AG04450 (cell line): ENCODE results near the gene CRADD. TPM values are rescaled to one million over a fixed set of nuclear protein-coding genes. Genes with fewer than 3 reads are reported as not detected.

Experiments used
- CTCF ChIA-PET: fragments of 300-600, 350-600 bp; formaldehyde crosslinking; extraction: SDS; loops from one replicate; lab custom pipeline; 2022; ENCODE audit warnings: antibody characterized with exemption, inconsistent platforms; lab: Charles Lee
- POLR2A ChIA-PET: fragments of 350-600 bp; formaldehyde crosslinking; extraction: SDS; loops from one replicate; lab custom pipeline; 2021; ENCODE audit warnings: antibody characterized with exemption, inconsistent platforms; lab: Yijun Ruan, JAX
- DNase-seq: peaks from one replicate; pipeline ENCODE4 v3.0.0-alpha.2; 2011; ENCODE audit warnings: low read depth, low spot score
- H3K27ac ChIP-seq: one replicate; pipeline ENCODE4 v1.5.1; 2012; ENCODE audit warnings: low read depth, low read length, control low read depth
- H3K27me3 ChIP-seq: one replicate; pipeline ENCODE4 v1.6.0; 2012; ENCODE audit warnings: low read length; ENCODE audit not compliant: control insufficient read depth, insufficient read depth
- H3K4me3 ChIP-seq: 2 replicates; pipeline ENCODE4 v1.5.1; 2011; ENCODE audit warnings: mild to moderate bottlenecking, low read depth, low read length, control low read depth
- H3K9me3 ChIP-seq: 2 replicates; pipeline ENCODE4 v1.5.1; 2012; ENCODE audit warnings: low read length; ENCODE audit not compliant: control insufficient read depth, insufficient read depth
- CTCF ChIP-seq: IDR thresholded peaks from 2 replicates; pipeline ENCODE4 v1.5.1; 2011; ENCODE audit warnings: low read depth, low read length, control low read depth, inconsistent platforms
- polyA plus RNA-seq: library from polyadenylated mRNA; depleted of rRNA; stranded (reverse); fragments of >200 nt; gene quantifications from 2 replicates; pipeline ENCODE4 v1.2.3, GENCODE V29; 2011

Gene CRADD
- polyA plus RNA-seq, 1 experiment = 8.8 TPM

DNA sequence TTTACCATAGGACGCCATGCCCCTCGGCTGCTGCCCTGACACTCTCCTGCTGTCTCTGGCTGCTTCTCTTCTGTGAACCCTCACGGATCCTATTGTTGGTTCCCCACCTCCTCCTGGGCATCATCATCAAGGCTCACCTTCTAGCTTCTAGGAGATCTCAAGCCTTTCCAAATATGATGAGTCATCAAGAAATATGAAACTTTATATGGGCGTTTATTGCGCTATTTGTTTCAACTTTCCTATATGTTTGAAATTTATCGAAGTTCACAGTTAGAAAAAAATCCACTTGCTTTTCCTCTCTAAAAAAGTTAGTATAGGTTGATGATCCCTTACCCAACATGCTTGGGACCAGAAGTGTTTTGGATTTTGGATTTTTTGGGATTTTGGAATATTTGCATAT, 2.8 kb upstream of the CRADD start:
- Histone ChIP-seq H3K4me3 (no peak overlapping the region), H3K27ac (no peak overlapping the region), H3K9me3 (peaks cover 4% of the 10 kb centered on the region), H3K27me3 (no peaks in the 10 kb centered on the region)
- ChIA-PET CTCF (no interaction called here), POLR2A (no interaction called here)
- no peak for DNase-seq
- no peak for TF ChIP-seq CTCF

GRCh38 chr12:93676408-93677194, 574 bp upstream of the CRADD start:
- peak overlapping the region; percentile 99 for H3K27ac ChIP-seq
- H3K4me3 ChIP-seq = peak overlapping the region; percentile 79
- no peak for DNase-seq
- CTCF ChIA-PET = interaction anchor here (0.7 kb wide), 1 partner anchor 9 kb away, joined by 3 read pairs; no protein-coding TSS in a partner anchor
- H3K9me3 ChIP-seq = no peaks in the 10 kb centered on the region; the same call in 1 of the 2 replicates
- no peaks in the 10 kb centered on the region for H3K27me3 ChIP-seq
- TF ChIP-seq CTCF = no peak
- POLR2A ChIA-PET = interaction anchor here (0.6 to 1.4 kb wide), 6 partner anchors 22 to 201 kb away, joined by 3 to 6 read pairs (median 4); partner anchors contain the start of gene SOCS2

DNA sequence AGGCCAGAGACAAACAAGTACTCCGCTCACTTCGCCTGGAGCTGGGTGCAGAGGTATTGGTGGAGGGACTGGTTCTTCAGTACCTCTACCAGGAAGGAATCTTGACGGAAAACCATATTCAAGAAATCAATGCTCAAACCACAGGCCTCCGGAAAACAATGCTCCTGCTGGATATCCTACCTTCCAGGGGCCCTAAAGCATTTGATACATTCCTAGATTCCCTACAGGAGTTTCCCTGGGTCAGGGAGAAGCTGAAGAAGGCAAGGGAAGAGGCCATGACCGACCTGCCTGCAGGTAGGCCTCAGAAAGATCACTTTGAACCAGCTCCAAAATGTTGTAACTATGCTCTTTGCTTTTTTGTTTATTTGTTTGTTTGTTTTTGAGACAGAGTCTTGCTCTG, 1.6 kb downstream of the CRADD start:
- no peak for DNase-seq
- Histone ChIP-seq H3K27me3 (no peaks in the 10 kb centered on the region), H3K4me3 (no peak overlapping the region), H3K9me3 (no peaks in the 10 kb centered on the region; the same call in 1 of the 2 replicates), H3K27ac (no peak overlapping the region)
- TF ChIP-seq CTCF = no peak
- ChIA-PET POLR2A (interaction anchor here (0.8 kb wide), 1 partner anchor 63 kb away, joined by 3 read pairs; no protein-coding TSS in a partner anchor), CTCF (interaction anchor here (1.0 to 1.4 kb wide), 4 partner anchors 12 to 423 kb away, joined by 3 to 6 read pairs (median 4); no protein-coding TSS in a partner anchor)

DNA sequence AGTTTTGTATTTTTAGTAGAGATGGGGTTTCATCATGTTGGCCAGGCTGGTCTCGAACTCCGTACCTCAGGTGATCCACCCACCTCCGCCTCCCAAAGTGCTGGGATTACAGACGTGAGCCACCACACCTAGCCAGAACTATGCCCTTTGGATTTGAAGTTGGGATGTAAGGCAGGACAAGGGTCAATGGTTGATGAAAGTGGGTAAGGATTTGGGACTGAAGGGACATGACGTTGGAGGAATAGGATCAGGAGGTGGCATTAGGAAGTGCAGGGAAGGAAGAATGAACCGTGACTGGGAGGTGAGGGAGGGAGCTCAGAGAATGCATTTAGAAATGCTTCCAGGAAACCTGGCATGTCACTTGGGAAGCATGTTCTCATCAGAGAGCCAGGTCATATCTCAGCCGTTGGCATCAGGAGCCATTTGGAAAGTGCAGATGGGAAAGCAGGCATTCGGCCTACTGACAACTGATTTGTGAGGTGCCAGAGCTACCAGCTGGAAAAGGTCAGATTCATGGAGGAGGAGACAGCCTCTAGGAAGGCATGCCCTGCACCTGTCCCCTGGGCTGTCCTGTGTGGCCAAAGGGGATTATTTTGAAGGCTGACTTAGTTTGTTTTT, 2.2 kb downstream of the CRADD start:
- no peak for DNase-seq
- H3K27me3 ChIP-seq = no peaks in the 10 kb centered on the region
- H3K27ac ChIP-seq = no peak overlapping the region
- H3K9me3 ChIP-seq = no peaks in the 10 kb centered on the region; the same call in 1 of the 2 replicates
- no peak overlapping the region for H3K4me3 ChIP-seq
- TF ChIP-seq CTCF = no peak
- POLR2A ChIA-PET = no interaction called here
- CTCF ChIA-PET = interaction anchor here (1.0 to 1.4 kb wide), 4 partner anchors 12 to 423 kb away, joined by 3 to 6 read pairs (median 4); no protein-coding TSS in a partner anchor
